B cell (primary cell): ENCODE measurements around the gene KYNU. TPM values are rescaled to one million over a fixed set of nuclear protein-coding genes. Genes with fewer than 3 reads are reported as not detected.

Experiments
- ATAC-seq: fragments of 200-7000 bp; cut with Tn5 transposase; one replicate; pipeline ENCODE4 v1.10.0; 2021; ENCODE audit warnings: low read depth, mild to moderate bottlenecking, moderate number of reproducible peaks, moderate library complexity
- CTCF ChIA-PET: fragments of 350-600 bp; sonication (Branson Sonifier 250); formaldehyde crosslinking; loops from one replicate; lab custom pipeline; 2021; ENCODE audit warnings: antibody characterized with exemption, inconsistent platforms; lab: Charles Lee
- POLR2A ChIA-PET: fragments of 350-600 bp; sonication (Branson Sonifier 250); formaldehyde crosslinking; loops from one replicate; lab custom pipeline; 2021; ENCODE audit warnings: antibody characterized with exemption; lab: Charles Lee
- DNase-seq: peaks from one replicate; pipeline ENCODE4 v3.0.0; 2013
- H2AFZ ChIP-seq: 2 replicates; pipeline ENCODE4 v1.6.1; 2012; ENCODE audit warnings: mild to moderate bottlenecking, low read depth, low read length; ENCODE audit not compliant: insufficient read depth, poor library complexity, severe bottlenecking
- H3K27ac ChIP-seq, 2 donors: 1 replicate in 1 of 2; 2 replicates in 1 of 2; pipeline ENCODE4 v1.5.1; 2012 to 2013; ENCODE audit warnings: low read length in 2 of 2, mild to moderate bottlenecking in 2 of 2, moderate library complexity in 1 of 2
- H3K27me3 ChIP-seq, 4 experiments: fragments of 200-600 bp in 1 of 4; sonication (generic) in 1 of 4; replicated peaks in 1 of 4; 1 replicate in 2 of 4; 2 replicates in 2 of 4; pipeline versions ENCODE4 v1.6.1 to v1.7.0; 2013 to 2016; ENCODE audit warnings: low read length in 3 of 4, mild to moderate bottlenecking in 2 of 4, mixed read lengths in 1 of 4, moderate library complexity in 1 of 4; ENCODE audit not compliant: insufficient read depth in 4 of 4, control insufficient read depth in 3 of 4; ENCODE audit errors: control extremely low read depth in 1 of 4
- H3K36me3 ChIP-seq, 2 experiments: replicated peaks in 1 of 2; 1 replicate in 1 of 2; 2 replicates in 1 of 2; pipeline versions ENCODE4 v1.6.1 to v1.7.1; 2013; ENCODE audit warnings: low read length in 1 of 2; ENCODE audit not compliant: insufficient read depth in 2 of 2, control insufficient read depth in 1 of 2; ENCODE audit errors: control extremely low read depth in 1 of 2, extremely low read depth in 1 of 2
- H3K4me1 ChIP-seq, 2 donors: fragments of 200-600 bp in 1 of 2; sonication (generic) in 1 of 2; 1 replicate in 1 of 2; 2 replicates in 1 of 2; pipeline versions ENCODE4 v1.5.1 to v1.6.1; 2013 to 2017; ENCODE audit warnings: low read length in 2 of 2; ENCODE audit not compliant: control insufficient read depth in 2 of 2, insufficient read depth in 2 of 2
- H3K4me2 ChIP-seq: replicated peaks from 2 replicates; pipeline ENCODE3; 2012; ENCODE audit warnings: mild to moderate bottlenecking, low read depth, low read length; ENCODE audit not compliant: poor library complexity, severe bottlenecking
- H3K4me3 ChIP-seq, 5 experiments: fragments of 200-600 bp in 1 of 5; sonication (generic) in 1 of 5; 1 replicate in 3 of 5; 2 replicates in 2 of 5; pipeline versions ENCODE4 v1.5.1 to v1.7.0; 2011 to 2016; ENCODE audit warnings: low read length in 4 of 5, mild to moderate bottlenecking in 4 of 5, low read depth in 2 of 5, control low read depth in 1 of 5, moderate library complexity in 1 of 5; ENCODE audit not compliant: insufficient read depth in 1 of 5; ENCODE audit errors: control extremely low read depth in 1 of 5, extremely low read depth in 1 of 5
- H3K79me2 ChIP-seq: fragments of 200-600 bp; sonication (generic); one replicate; pipeline ENCODE4 v1.6.0; 2016; ENCODE audit warnings: low read length; ENCODE audit not compliant: control insufficient read depth, insufficient read depth
- H3K9ac ChIP-seq: fragments of 200-600 bp; sonication (generic); 2 replicates; pipeline ENCODE4 v1.6.1; 2017; ENCODE audit warnings: mild to moderate bottlenecking, low read length, moderate library complexity
- H3K9me3 ChIP-seq, 3 donors: one replicate each; pipeline versions ENCODE4 v1.6.1 to v1.7.1; 2013; ENCODE audit warnings: low read length in 2 of 3; ENCODE audit not compliant: control insufficient read depth in 2 of 3, insufficient read depth in 1 of 3; ENCODE audit errors: control extremely low read depth in 1 of 3
- H4K20me1 ChIP-seq: 2 replicates; pipeline ENCODE4 v1.6.0; 2012; ENCODE audit warnings: mild to moderate bottlenecking, low read length; ENCODE audit not compliant: insufficient read depth, control insufficient read depth, poor library complexity, severe bottlenecking
- H3K27ac Mint-ChIP-seq: one replicate; pipeline ENCODE4 v1.8.0; 2021; ENCODE audit warnings: mixed read lengths
- H3K27me3 Mint-ChIP-seq: one replicate; pipeline ENCODE4 v1.8.0; 2021; ENCODE audit warnings: mixed read lengths
- H3K4me1 Mint-ChIP-seq: one replicate; pipeline ENCODE4 v1.8.0; 2021; ENCODE audit warnings: mixed read lengths
- H3K4me3 Mint-ChIP-seq: one replicate; pipeline ENCODE4 v1.8.0; 2021; ENCODE audit warnings: mixed read lengths
- H3K9me3 Mint-ChIP-seq: one replicate; pipeline ENCODE4 v1.8.0; 2022; ENCODE audit warnings: mixed read lengths; ENCODE audit not compliant: insufficient read depth
- EZH2 ChIP-seq: IDR thresholded peaks from 2 replicates; pipeline ENCODE4 v1.6.1; 2012; ENCODE audit warnings: borderline replicate concordance, low read depth, mild to moderate bottlenecking, moderate library complexity, low read length; ENCODE audit not compliant: insufficient read depth, poor library complexity, severe bottlenecking
- WGBS: methylation state at CpG from one replicate; pipeline ENCODE4 v1.1.5; 2013; ENCODE audit warnings: missing lambda C conversion rate; ENCODE audit not compliant: insufficient coverage; 5-methylcytosine and 5-hydroxymethylcytosine counted together
- intact Hi-C: fragments of 100-400 bp; cut with micrococcal nuclease; formaldehyde crosslinking; loops from one replicate; pipeline ENCODE4 v1.10.0; 2022
- polyA plus RNA-seq: library from polyadenylated mRNA; depleted of rRNA; stranded (reverse); fragments of >200 nt; gene quantifications from 2 replicates; pipeline ENCODE4 v1.2.3, GENCODE V29; 2012
- total RNA-seq, 2 donors: library from RNA; stranded (reverse); fragments of 120-200 nt in 1 of 2; gene quantifications; 1 replicate in 1 of 2; 2 replicates in 1 of 2; pipeline versions ENCODE4 v1.2.3 to v1.2.4, GENCODE V29; 2013 to 2022
- TF ChIP-seq, protein P1 (sequence below): fragments of 200-600 bp; IDR thresholded peaks from one replicate; pipeline ENCODE4 v1.8.0; 2022; ENCODE audit warnings: antibody characterized with exemption, mild to moderate bottlenecking

The KYNU gene
- total and polyA plus RNA-seq, 2 donors (not counting 1 experiment from before 2014, with no cell fraction given), result 14.5 to 46.2 TPM

DNA sequence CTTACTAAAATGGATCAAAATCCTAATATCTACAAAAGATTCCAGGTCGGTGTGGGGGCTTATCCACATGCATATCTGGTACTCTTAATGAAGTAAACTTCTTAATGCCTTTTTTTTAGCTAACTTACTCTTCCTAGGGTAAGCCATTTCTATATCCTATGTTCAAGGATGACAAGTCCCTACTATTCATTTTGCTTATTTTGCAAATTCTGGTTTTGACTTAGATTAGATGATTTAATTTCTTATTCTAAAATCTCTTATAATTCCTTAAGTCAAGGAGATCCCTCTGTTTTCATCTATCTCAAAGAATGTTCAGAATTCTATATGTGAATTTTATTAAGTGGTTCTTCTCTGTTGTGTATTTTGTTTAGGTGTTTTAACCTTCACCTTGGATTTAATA, 79.7 kb downstream of the KYNU start:
- Histone ChIP-seq H3K9ac (no peak overlapping the region), H3K4me2 (no peak overlapping the region), H3K27me3 (no peaks in the 10 kb centered on the region), H2AFZ (no peak overlapping the region), H3K36me3 (peaks cover 0 to 58% of the 10 kb centered on the region in 2 experiments), H3K4me1 (no peaks in the 10 kb centered on the region), H4K20me1 (no peaks in the 10 kb centered on the region), H3K79me2 (no peaks in the 10 kb centered on the region), H3K4me3 (no peak overlapping the region), H3K9me3 (no peaks in the 10 kb centered on the region), H3K27ac (no peak overlapping the region)
- DNase-seq, result no peak
- Mint-ChIP-seq H3K27ac (no peak overlapping the region), H3K27me3 (no peaks in the 10 kb centered on the region), H3K4me3 (no peak overlapping the region), H3K4me1 (peaks cover 3% of the 10 kb centered on the region), H3K9me3 (no peaks in the 10 kb centered on the region)
- POLR2A ChIA-PET, result no interaction called here
- no peak for TF ChIP-seq EZH2
- TF ChIP-seq, protein P1, sequence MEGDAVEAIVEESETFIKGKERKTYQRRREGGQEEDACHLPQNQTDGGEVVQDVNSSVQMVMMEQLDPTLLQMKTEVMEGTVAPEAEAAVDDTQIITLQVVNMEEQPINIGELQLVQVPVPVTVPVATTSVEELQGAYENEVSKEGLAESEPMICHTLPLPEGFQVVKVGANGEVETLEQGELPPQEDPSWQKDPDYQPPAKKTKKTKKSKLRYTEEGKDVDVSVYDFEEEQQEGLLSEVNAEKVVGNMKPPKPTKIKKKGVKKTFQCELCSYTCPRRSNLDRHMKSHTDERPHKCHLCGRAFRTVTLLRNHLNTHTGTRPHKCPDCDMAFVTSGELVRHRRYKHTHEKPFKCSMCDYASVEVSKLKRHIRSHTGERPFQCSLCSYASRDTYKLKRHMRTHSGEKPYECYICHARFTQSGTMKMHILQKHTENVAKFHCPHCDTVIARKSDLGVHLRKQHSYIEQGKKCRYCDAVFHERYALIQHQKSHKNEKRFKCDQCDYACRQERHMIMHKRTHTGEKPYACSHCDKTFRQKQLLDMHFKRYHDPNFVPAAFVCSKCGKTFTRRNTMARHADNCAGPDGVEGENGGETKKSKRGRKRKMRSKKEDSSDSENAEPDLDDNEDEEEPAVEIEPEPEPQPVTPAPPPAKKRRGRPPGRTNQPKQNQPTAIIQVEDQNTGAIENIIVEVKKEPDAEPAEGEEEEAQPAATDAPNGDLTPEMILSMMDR, result no peak
- WGBS, result no CpG with 5 or more reads among the region's 1 CpG
- CTCF ChIA-PET, result no interaction called here
- no peak for ATAC-seq
- intact Hi-C loops, result loop anchor here (5.0 to 10.0 kb wide), 2 partner anchors 40 to 1542 kb away; no protein-coding TSS in a partner anchor

DNA sequence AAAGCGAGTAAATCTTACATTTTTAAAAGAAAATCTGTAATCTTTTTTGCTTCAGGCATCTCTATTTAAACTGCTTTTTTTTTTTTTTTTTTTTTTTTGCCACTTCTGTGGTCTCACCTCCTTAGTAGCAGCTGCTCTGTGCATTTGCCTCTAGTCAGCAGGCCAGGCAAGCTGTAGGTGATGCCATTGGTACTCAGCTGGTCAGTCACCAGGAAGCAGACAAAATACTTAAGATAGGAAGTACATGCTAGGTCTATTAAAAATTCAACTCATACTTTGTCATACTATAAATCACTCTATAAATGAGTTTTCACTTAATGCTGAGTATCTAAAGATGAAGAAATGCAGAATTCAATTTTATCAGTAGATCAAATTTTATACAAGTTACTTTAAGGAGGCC, 83.7 kb downstream of the KYNU start:
- Histone ChIP-seq H2AFZ (no peak overlapping the region), H3K79me2 (no peaks in the 10 kb centered on the region), H3K9ac (no peak overlapping the region), H3K4me2 (no peak overlapping the region), H3K9me3 (peaks cover 3% of the 10 kb centered on the region in 3 donors), H3K27me3 (no peaks in the 10 kb centered on the region), H3K27ac (no peak overlapping the region), H3K4me3 (no peak overlapping the region), H4K20me1 (no peaks in the 10 kb centered on the region), H3K4me1 (no peaks in the 10 kb centered on the region), H3K36me3 (peaks cover 0 to 73% of the 10 kb centered on the region in 2 experiments)
- Mint-ChIP-seq H3K4me1 (no peaks in the 10 kb centered on the region), H3K9me3 (peaks cover 9% of the 10 kb centered on the region), H3K27ac (no peak overlapping the region), H3K4me3 (no peak overlapping the region), H3K27me3 (no peaks in the 10 kb centered on the region)
- DNase-seq (no peak), ATAC-seq (no peak)
- TF ChIP-seq, protein P1, result no peak
- TF ChIP-seq EZH2, result no peak
- WGBS, result no CpG with 5 or more reads among the region's 1 CpG
- CTCF ChIA-PET, result no interaction called here
- intact Hi-C loops, result no loop called here
- POLR2A ChIA-PET, result no interaction called here
